ENCODE results near the gene CMTM8.

The CMTM8 gene

GRCh38 chr3:32325927-32326326 lies 87.4 kb downstream of the CMTM8 start:
- H3K4me3 ChIP-seq (ENCODE audit: low read depth, low read length), result no peak overlapping the region

- no peak overlapping the region for H3K4me3 ChIP-seq (ENCODE audit: low read depth, low read length)
Observed at GRCh38 chr3:32326795-32327194, 88.3 kb downstream of the CMTM8 start.

GRCh38 chr3:32334675-32335074 lies 96.2 kb downstream of the CMTM8 start:
- H3K4me3 ChIP-seq (ENCODE audit: low read depth, low read length), result no peak overlapping the region

GRCh38 chr3:32335365-32336112 lies 97.1 kb downstream of the CMTM8 start:
- H3K4me3 ChIP-seq (ENCODE audit: low read depth, low read length), result no peak overlapping the region

GRCh38 chr3:32336113-32336498 lies 97.6 kb downstream of the CMTM8 start:
- H3K4me3 ChIP-seq (ENCODE audit: low read depth, low read length), result no peak overlapping the region

DNA sequence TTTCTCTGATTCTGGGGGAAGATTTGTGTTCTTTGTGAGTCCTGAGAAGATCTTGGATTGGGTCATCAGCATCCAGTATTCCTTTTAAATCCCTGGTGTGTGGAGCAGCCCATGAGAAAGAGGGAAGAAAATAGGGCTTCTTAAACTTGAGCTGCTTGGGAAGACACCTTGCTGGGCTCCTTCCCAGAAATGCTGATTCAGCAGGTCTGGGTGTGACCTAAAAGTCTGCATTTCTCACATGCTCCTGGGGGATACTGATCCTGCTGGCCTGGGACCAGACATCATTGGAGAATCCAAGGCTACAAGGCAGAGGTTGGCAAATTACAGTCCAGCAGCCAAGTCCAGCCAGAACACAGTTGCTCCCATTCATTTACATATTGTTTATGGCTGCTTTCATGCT lies 99.0 kb downstream of the CMTM8 start:
- H3K4me3 ChIP-seq (ENCODE audit: low read depth, low read length), result no peak overlapping the region

GRCh38 chr3:32340039-32340438 lies 101.6 kb downstream of the CMTM8 start:
- H3K4me3 ChIP-seq (ENCODE audit: low read depth, low read length), result no peak overlapping the region

- no peak overlapping the region for H3K4me3 ChIP-seq (ENCODE audit: low read depth, low read length)
Observed at GRCh38 chr3:32340611-32341365, 102.3 kb downstream of the CMTM8 start.

- no peak overlapping the region for H3K4me3 ChIP-seq (ENCODE audit: low read depth, low read length)
Observed at GRCh38 chr3:32347343-32348125, 109.1 kb downstream of the CMTM8 start.

- no peak overlapping the region for H3K4me3 ChIP-seq (ENCODE audit: low read depth, low read length)
Observed at GRCh38 chr3:32349184-32349583, 110.7 kb downstream of the CMTM8 start.

GRCh38 chr3:32352563-32352962 lies 114.1 kb downstream of the CMTM8 start:
- no peak overlapping the region for H3K4me3 ChIP-seq (ENCODE audit: low read depth, low read length)

DNA sequence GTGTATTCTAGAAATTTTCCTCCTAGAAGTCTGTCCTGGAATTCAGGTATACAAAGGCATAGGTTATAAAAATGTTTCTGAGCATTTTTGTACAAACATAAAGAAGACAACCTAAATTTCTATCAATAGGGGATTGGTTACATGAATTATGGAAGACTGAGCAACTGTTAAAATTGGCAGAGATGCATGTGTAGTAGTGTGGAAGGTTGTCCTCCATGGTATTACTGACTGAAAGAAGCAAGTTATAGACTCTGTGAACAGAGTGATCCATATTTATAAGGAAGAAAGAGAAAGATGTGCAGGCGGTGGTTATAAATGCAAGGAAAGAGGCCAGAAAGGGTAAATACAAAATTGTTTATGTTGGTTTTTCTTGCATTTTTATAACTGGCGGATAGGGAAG lies 114.9 kb downstream of the CMTM8 start:
- no peak overlapping the region for H3K4me3 ChIP-seq (ENCODE audit: low read depth, low read length)

- H3K4me3 ChIP-seq (ENCODE audit: low read depth, low read length), result no peak overlapping the region
Observed at GRCh38 chr3:32354362-32354778, 115.9 kb downstream of the CMTM8 start.

- H3K4me3 ChIP-seq (ENCODE audit: low read depth, low read length), result no peak overlapping the region
Observed at GRCh38 chr3:32355751-32356291, 117.3 kb downstream of the CMTM8 start.

- H3K4me3 ChIP-seq (ENCODE audit: low read depth, low read length), result no peak overlapping the region
Observed at GRCh38 chr3:32359766-32360492, 121.4 kb downstream of the CMTM8 start.

DNA sequence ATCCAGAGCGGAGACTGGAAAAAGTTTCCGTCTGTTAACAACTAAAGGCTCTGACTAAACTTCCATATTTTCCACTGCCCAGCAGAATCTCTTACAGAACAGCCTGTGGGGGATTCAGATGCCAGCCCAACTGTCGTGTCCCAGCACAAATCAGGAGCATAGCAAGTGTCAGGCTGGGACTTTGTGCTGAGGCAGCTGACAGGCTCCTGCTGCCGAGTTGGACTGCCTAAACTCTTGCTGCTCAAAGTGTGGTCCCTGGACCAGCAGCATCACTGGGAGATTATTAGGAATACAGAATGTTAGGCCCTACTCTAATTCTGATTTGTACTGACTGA lies 122.0 kb downstream of the CMTM8 start:
- no peak overlapping the region for H3K4me3 ChIP-seq (ENCODE audit: low read depth, low read length)

DNA sequence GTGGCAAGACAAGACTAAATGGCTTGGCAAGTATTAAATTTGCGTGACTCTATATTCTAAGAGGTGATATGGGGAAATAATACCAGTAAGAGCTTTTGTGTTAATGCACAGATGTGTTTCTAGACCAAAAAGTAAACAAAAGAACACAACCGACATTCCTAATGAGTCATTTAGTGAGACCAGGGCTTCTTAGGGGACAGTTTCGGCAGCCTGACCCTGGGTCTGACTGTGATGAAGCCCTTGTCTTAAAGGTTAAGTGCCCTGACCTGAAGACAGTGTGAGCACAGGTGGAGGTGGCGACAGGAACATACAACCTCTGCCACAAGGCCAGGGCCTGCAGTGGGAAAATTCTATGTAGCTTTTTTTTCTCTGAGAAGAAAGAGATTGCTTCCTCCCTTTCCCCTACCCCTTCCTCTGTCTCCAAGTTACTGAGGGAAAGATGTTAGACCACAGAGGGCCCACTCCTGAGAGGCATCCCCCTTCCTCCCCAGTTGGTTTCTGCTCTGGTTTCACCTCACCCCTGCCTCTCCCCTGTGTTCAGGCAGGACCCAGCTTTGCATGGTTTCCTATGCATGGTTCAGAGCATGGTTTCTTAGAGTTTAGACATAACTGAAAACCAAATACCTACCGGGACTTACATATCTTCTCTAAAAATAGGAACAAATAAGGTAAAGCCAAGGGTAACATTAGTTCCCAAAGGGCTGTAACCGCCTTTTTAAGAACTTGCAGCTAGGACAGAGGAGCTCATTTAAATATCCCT lies 128.3 kb downstream of the CMTM8 start:
- no peak overlapping the region for H3K4me3 ChIP-seq (ENCODE audit: low read depth, low read length)

DNA sequence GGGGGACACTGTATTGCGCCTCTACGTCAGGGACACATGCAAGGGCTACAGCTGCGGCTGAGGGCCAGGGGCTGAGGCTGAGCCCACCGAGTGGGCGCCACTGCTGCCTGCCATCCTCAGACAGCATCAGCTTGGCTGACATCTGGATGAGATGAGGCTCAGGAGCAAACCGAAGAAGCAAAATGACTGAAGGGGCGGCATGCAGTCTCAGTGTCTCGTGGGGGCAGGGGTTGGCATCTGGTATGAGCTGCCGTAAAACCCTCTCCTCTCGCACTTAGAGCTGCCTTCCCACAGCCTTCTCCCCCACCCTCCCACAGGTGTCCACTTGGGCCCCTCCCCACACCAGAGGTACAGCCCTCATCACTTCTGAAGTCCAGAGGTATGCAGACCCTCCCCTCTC lies 129.0 kb downstream of the CMTM8 start:
- H3K4me3 ChIP-seq (ENCODE audit: low read depth, low read length), result no peak overlapping the region

GRCh38 chr3:32371461-32372212 lies 133.2 kb downstream of the CMTM8 start:
- H3K4me3 ChIP-seq (ENCODE audit: low read depth, low read length), result no peak overlapping the region

DNA sequence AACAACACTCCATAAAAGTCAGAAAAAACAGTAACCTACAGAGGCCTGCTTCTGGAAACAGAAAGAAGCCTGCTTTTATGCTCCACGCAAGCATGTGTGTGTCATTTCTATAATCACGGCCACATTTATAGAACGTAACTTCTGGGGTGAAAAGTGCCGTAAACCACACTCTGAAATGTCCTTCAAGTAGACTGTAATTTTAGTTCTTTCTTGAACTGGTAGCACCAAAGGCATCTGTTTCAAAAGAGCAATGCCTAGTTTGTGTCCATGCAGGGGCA lies 133.7 kb downstream of the CMTM8 start:
- H3K4me3 ChIP-seq (ENCODE audit: low read depth, low read length), result no peak overlapping the region

Data from iPS-11a (cell line).